ENCODE data around the gene ABHD17A.

- TF ChIP-seq EZH2 (IDR thresholded peaks at IDR 0.05; ENCODE audit: low read length, unreplicated experiment): no peak
- no peak for TF ChIP-seq CTCF (conservative IDR thresholded peaks at IDR 0.05; ENCODE audit: low read depth, low read length)
- no peak for TF ChIP-seq EZH2phosphoT487 (IDR thresholded peaks at IDR 0.05; ENCODE audit: borderline replicate concordance, low read length)
Measured at GRCh38 chr19:1861599-1862031, 23.7 kb downstream of the ABHD17A start.

All from PC-3 (cell line).